Keratinocyte (primary cell): ENCODE results near the gene TGFB1I1.

Experiments used
- CTCF ChIP-seq, 3 experiments: IDR thresholded peaks in 1 of 3; conservative IDR thresholded peaks in 1 of 3; optimal IDR thresholded peaks in 1 of 3; 2 replicates in 2 of 3; 3 replicates in 1 of 3; pipeline versions ENCODE3 to v1.5.1; 2011; ENCODE audit warnings: low read length in 3 of 3, mild to moderate bottlenecking in 3 of 3, moderate library complexity in 2 of 3, control low read depth in 1 of 3, inconsistent platforms in 1 of 3; ENCODE audit not compliant: insufficient read depth in 2 of 3; ENCODE audit errors: extremely low read depth in 1 of 3
- EZH2 ChIP-seq: IDR thresholded peaks from one replicate; pipeline ENCODE4 v1.6.1; 2012; ENCODE audit warnings: inconsistent platforms, mild to moderate bottlenecking, low read length, moderate library complexity

DNA sequence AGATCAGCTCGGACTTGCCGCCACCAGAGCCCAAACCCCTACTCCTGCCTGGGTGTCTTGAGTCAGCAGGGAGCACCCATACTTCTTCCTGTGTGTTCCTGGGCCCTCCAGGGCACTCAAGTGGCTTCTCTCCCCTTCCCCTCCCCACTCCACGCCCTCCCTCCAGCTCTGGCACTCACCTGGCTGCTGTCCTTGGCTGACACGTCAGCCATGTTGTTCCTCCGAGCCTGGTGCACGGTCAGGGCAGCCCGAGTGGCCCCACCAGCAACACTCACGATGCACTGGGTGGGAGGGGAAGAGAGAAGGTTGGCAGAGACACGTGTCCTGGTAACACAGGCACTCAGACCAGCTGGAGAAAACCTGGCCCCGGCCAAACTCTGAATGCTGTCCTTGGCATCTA is 24.7 kb downstream of the TGFB1I1 start:
- TF ChIP-seq CTCF (optimal IDR thresholded peaks at IDR 0.05 in 1 of 3, IDR thresholded peaks at IDR 0.05 in 1 of 3, conservative IDR thresholded peaks at IDR 0.05 in 1 of 3; ENCODE audit: extremely low read depth in 1 of 3, insufficient read depth in 2 of 3, low read length in 3 of 3) (no peak), EZH2 (no peak)
